Duodenal mucosa (tissue), 2 donors: ENCODE results near the gene MASP2.
"Not testable (repeated sequence)": the region's sequence is repeated elsewhere in the genome, so short reads cannot be mapped to it uniquely, and the experiment has no call there.

Experiments
- H3K27ac ChIP-seq: one replicate; pipeline ENCODE4 v1.7.0; 2013; ENCODE audit warnings: low read depth, low read length
- H3K27me3 ChIP-seq, 2 donors: one replicate each; pipeline ENCODE4 v1.7.0; 2013; ENCODE audit warnings: low read length in 2 of 2, control low read depth in 1 of 2; ENCODE audit not compliant: insufficient read depth in 2 of 2, control insufficient read depth in 1 of 2
- H3K36me3 ChIP-seq, 2 donors: one replicate each; pipeline ENCODE4 v1.7.0; 2013; ENCODE audit warnings: low read length in 2 of 2, control low read depth in 1 of 2; ENCODE audit not compliant: insufficient read depth in 2 of 2, control insufficient read depth in 1 of 2
- H3K4me1 ChIP-seq, 2 donors: one replicate each; pipeline ENCODE4 v1.7.0; 2013; ENCODE audit warnings: low read length in 2 of 2, control low read depth in 1 of 2; ENCODE audit not compliant: insufficient read depth in 2 of 2, control insufficient read depth in 1 of 2
- H3K4me3 ChIP-seq, 2 donors: one replicate each; pipeline ENCODE4 v1.7.0; 2013; ENCODE audit warnings: low read length in 2 of 2, low read depth in 1 of 2
- H3K9ac ChIP-seq, 2 donors: one replicate each; pipeline ENCODE4 v1.7.0; 2013; ENCODE audit warnings: low read length in 2 of 2, low read depth in 1 of 2
- H3K9me3 ChIP-seq, 2 donors: one replicate each; pipeline ENCODE4 v1.7.0; 2013; ENCODE audit warnings: low read length in 2 of 2, control low read depth in 1 of 2; ENCODE audit not compliant: control insufficient read depth in 1 of 2

Gene MASP2

GRCh38 chr1:11067716-11068599 is 20.9 kb upstream of the MASP2 start:
- no peak overlapping the region for H3K4me3 ChIP-seq
- H3K9me3 ChIP-seq: no peaks in the 10 kb centered on the region
- H3K4me1 ChIP-seq: no peaks in the 10 kb centered on the region
- peaks cover 30 to 78% of the 10 kb centered on the region in 2 donors for H3K36me3 ChIP-seq
- H3K9ac ChIP-seq: no peak overlapping the region
- H3K27ac ChIP-seq: no peak overlapping the region
- no peaks in the 10 kb centered on the region for H3K27me3 ChIP-seq

- peaks cover 2 to 11% of the 10 kb centered on the region in 2 donors for H3K4me1 ChIP-seq
- no peaks in the 10 kb centered on the region for H3K27me3 ChIP-seq
- no peak overlapping the region for H3K27ac ChIP-seq
- no peak overlapping the region for H3K9ac ChIP-seq
- H3K4me3 ChIP-seq: no peak overlapping the region
- H3K9me3 ChIP-seq: no peaks in the 10 kb centered on the region
- peaks cover 25 to 57% of the 10 kb centered on the region in 2 donors for H3K36me3 ChIP-seq
These were observed 18.8 kb upstream of the MASP2 start for GRCh38 chr1:11065796-11066195.

GRCh38 chr1:11064942-11065341 is 17.9 kb upstream of the MASP2 start:
- Histone ChIP-seq H3K36me3 (peaks cover 21 to 49% of the 10 kb centered on the region in 2 donors), H3K4me1 (peaks cover 5 to 15% of the 10 kb centered on the region in 2 donors), H3K27me3 (no peaks in the 10 kb centered on the region), H3K9ac (no peak overlapping the region), H3K4me3 (no peak overlapping the region), H3K9me3 (no peaks in the 10 kb centered on the region), H3K27ac (no peak overlapping the region)

- H3K9ac ChIP-seq, H3K27me3 ChIP-seq, H3K27ac ChIP-seq, H3K4me3 ChIP-seq, H3K9me3 ChIP-seq: not testable (repeated sequence)
- Histone ChIP-seq H3K4me1 (peaks cover 7 to 19% of the 10 kb centered on the region in 2 donors), H3K36me3 (peaks cover 14 to 40% of the 10 kb centered on the region in 2 donors)
These were observed 17.0 kb upstream of the MASP2 start for GRCh38 chr1:11063937-11064537.

GRCh38 chr1:11062965-11063401 is 15.9 kb upstream of the MASP2 start:
- Histone ChIP-seq H3K27me3 (no peaks in the 10 kb centered on the region), H3K27ac (no peak overlapping the region), H3K4me1 (peaks cover 14 to 25% of the 10 kb centered on the region in 2 donors), H3K4me3 (no peak overlapping the region), H3K9me3 (no peaks in the 10 kb centered on the region), H3K9ac (no peak overlapping the region), H3K36me3 (peaks cover 11 to 30% of the 10 kb centered on the region in 2 donors)

GRCh38 chr1:11061652-11062365 is 14.8 kb upstream of the MASP2 start:
- H3K9me3 ChIP-seq: no peaks in the 10 kb centered on the region
- H3K9ac ChIP-seq: peak overlapping the region in 1 of 2 donors; percentile 5
- H3K27me3 ChIP-seq: no peaks in the 10 kb centered on the region
- H3K27ac ChIP-seq: no peak overlapping the region
- peaks cover 14 to 25% of the 10 kb centered on the region in 2 donors for H3K4me1 ChIP-seq
- H3K4me3 ChIP-seq: peak overlapping the region in 1 of 2 donors; percentile 21
- H3K36me3 ChIP-seq: peaks cover 5 to 30% of the 10 kb centered on the region in 2 donors

- Histone ChIP-seq H3K9ac (peak within 1 kb of the TSS; percentile 64 to 77), H3K9me3 (no peaks in the 10 kb centered on the region), H3K27ac (no peak within 1 kb of the TSS), H3K4me1 (peaks cover 14 to 25% of the 10 kb centered on the region in 2 donors), H3K36me3 (peaks cover 2 to 25% of the 10 kb centered on the region in 2 donors), H3K4me3 (peak within 1 kb of the TSS; percentile 83 to 88), H3K27me3 (no peaks in the 10 kb centered on the region)
These were observed 13.2 kb upstream of the MASP2 start, which contains the start of gene SRM for GRCh38 chr1:11059968-11060830. SRM (minus strand) TSS chr1:11060018; CDS start chr1:11059943, 75 bp downstream.

GRCh38 chr1:11059155-11059967 is 12.3 kb upstream of the MASP2 start:
- no peak overlapping the region for H3K27ac ChIP-seq
- peaks cover 14 to 25% of the 10 kb centered on the region in 2 donors for H3K4me1 ChIP-seq
- H3K9me3 ChIP-seq: no peaks in the 10 kb centered on the region
- no peaks in the 10 kb centered on the region for H3K27me3 ChIP-seq
- peak overlapping the region; percentile 56 to 77 for H3K9ac ChIP-seq
- peak overlapping the region; percentile 71 to 83 for H3K4me3 ChIP-seq
- H3K36me3 ChIP-seq: peaks cover 0 to 25% of the 10 kb centered on the region in 2 donors
